Measurements from ENCODE around the gene AZU1.

DNA sequence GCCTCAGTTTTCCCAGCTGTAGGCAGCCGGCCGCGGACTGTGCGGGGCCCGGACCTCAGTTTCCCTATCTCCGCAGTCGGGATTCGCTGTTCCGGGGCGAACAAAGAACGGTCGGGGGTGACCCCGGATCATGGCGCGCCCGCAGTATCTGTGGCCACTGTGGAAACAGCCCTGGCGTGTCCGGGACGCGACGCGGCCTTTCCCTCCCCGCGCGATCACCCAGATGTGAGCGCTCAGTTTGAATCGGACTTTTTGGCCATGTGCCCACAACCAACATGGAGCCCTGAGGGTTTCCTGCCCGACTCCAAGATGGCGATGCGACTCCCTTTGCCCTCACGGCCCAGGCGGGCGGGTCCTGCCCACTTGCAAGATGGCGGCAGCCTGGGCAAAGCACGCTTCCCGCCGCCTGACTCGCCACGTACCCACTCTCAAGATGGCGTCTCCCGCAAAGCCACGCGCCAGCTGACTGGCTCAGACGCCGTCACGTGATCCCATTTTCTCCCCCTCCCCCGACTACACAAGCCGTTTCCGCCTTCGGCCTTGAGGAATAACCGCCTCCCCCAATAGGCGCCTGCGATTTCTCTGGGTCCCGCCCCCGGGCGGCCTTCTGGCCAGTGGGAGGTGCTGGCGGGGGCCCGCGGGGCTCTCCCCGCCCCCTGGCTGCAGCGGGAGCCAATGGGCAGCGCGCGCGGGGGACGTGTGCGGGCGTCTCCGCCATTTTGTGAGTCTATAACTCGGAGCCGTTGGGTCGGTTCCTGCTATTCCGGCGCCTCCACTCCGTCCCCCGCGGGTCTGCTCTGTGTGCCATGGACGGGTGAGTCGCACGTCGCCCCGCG lies 30.7 kb upstream of the AZU1 start, which contains the start of gene PTBP1:
- TF ChIP-seq POLR2AphosphoS5 (IDR thresholded peaks at IDR 0.05; ENCODE audit: low read depth, low read length): peak; percentile 96
- peak; percentile 94 for TF ChIP-seq POLR2A (IDR thresholded peaks at IDR 0.05; ENCODE audit: low read depth, low read length)
- peak; percentile 76 for TF ChIP-seq TAF1 (IDR thresholded peaks at IDR 0.05; ENCODE audit: low read depth, low read length)
- TF ChIP-seq PAX5 (IDR thresholded peaks at IDR 0.05; ENCODE audit: insufficient read depth, low read length, severe bottlenecking): no peak
- TF ChIP-seq POU2F2 (IDR thresholded peaks at IDR 0.05; ENCODE audit: low read depth, low read length): 0 out of 2 replicates have a peak, but pooled peaks have one; percentile 39
